NAMALWA (cell line): ENCODE data around the gene ATP7B.
A peak's percentile ranks its signal among the peaks of the same experiment; 100 is the strongest.
"Not testable (repeated sequence)": the region's sequence is repeated elsewhere in the genome, so short reads cannot be mapped to it uniquely, and the experiment has no call there.

Experiments
- DNase-seq: peaks from one replicate; pipeline ENCODE4 v3.0.0-alpha.2; 2015; ENCODE audit warnings: low spot score

The ATP7B gene

DNA sequence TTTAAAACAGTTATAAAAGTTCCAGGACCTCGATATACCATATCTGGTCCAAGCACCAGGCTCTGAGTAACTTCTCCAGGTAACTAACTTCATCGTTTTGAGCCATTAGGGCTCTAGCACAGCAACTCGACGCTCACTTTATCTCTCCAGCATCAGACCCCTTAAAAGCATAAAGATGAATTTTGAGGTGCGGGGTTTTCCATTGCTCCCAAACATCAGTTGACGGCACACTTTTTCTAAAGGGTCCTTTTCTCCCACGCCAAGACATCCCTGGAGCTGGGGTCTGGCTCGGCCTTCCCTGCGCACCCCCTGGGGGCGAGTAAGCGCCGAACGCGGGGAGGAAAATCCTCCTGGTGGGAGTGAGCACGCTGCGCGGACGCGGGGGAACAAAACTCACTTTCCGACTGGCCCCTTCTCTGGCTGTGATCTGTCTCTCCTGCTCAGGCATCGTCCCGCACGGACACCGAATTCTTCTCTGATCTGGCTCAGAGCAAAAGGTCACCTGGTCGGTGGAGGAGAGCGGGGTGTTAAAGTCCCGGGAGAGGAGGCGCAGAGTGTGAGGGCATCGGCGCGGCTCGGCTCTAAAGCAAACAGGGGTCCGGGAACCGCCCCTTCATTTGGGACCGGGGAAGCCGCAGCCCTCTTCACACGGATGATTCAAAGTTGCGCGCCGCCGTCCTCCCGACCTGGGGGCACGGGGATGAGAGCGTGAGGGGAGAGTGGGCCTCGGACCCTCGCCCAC lies at the start of gene ATP7B:
ATP7B (minus strand) TSS at position 561 of the 742 bp plus-strand sequence; CDS start at position 448, 113 bp downstream.
- no peak for DNase-seq

DNA sequence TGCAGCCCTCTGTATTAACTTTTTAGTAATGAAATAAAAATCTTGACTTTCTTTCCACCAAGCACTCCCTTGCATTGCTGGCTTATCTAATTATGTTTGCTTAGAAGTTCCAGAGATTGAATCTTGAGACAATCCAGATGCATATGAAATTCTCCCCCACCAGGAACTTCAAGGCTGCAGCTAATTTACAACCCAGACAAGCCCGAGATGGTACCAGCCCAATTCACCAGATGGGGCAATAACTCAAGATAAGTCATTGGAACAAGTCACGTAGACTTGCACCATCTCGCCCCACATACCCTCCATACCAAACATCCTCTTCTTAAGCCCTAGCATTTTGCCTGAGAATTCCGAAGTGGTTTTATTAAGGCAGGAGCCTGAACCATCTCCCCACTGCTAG lies 42.2 kb upstream of the ATP7B start:
- DNase-seq, result no peak

- DNase-seq, result no peak
Observed at GRCh38 chr13:52051400-52051799, 40.1 kb upstream of the ATP7B start.

GRCh38 chr13:52048516-52048915 lies 37.3 kb upstream of the ATP7B start:
- DNase-seq, result no peak

- no peak for DNase-seq
Observed at GRCh38 chr13:52047463-52047862, 36.2 kb upstream of the ATP7B start.

- DNase-seq, result no peak
Observed at GRCh38 chr13:52043675-52044074, 32.4 kb upstream of the ATP7B start.

- DNase-seq, result no peak
Observed at GRCh38 chr13:52036037-52036436, 24.8 kb upstream of the ATP7B start.

DNA sequence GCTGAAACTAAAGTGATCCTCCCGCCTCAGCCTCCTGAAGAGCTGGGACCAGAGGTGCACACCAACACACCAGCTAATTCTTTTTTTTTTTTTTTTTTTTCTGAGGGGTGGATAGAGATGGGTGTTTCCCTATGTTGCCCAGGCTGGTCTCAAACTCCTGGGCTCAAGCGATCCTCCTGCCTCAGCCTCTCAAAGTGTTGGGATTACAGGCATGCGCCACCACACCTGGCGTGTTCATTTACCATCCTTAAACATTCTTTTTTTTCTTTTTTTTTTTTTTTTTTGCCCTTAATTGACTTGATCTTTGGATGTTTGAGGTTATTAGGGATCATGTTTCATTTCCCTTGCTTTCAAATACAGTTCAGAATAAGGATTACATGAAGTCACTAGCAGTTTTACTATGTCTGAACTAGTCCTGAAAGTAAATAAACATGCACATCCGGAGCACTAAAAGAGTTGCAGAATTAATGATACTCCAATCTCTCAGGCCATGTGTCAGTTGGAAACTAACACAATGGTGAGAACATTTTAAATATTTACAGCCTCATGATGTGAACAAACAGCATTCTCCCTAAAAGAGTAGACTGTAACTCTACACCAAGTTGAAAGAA lies 23.5 kb upstream of the ATP7B start:
- no peak for DNase-seq

DNA sequence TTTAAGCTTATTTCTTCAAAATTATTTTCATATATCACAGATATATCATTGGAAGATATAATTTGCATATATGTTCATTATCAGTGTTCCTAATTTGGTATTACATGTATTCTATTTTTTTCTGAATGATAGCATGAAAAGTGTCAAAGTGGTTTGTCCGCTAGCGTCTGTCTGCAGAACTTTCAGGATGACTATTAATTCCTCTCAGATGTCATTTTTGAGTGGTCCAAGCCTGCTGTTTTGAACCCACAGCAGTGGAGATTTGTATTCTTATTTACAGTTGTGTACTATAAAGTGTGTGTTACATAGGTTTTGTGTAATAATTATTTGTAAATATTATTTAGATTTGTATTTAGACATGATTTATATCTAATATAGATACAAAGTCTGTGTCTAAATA lies 21.8 kb upstream of the ATP7B start:
- DNase-seq, result no peak

DNA sequence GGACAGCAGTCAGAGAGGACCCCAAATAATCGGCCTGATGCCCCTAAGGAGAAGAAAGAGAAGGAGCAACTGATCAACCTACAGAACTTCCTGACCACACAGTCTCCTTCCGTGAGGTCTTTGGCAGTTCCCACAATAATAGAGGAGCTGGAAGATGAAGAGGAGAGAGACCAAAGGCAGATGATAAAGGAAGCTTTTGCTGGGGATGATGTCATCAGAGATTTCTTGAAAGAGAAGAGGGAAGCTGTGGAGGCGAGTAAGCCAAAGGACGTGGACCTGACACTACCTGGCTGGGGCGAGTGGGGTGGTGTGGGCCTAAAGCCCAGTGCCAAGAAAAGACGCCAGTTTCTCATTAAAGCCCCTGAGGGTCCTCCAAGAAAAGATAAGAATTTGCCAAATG lies 19.2 kb upstream of the ATP7B start:
- not testable (repeated sequence) for DNase-seq

DNA sequence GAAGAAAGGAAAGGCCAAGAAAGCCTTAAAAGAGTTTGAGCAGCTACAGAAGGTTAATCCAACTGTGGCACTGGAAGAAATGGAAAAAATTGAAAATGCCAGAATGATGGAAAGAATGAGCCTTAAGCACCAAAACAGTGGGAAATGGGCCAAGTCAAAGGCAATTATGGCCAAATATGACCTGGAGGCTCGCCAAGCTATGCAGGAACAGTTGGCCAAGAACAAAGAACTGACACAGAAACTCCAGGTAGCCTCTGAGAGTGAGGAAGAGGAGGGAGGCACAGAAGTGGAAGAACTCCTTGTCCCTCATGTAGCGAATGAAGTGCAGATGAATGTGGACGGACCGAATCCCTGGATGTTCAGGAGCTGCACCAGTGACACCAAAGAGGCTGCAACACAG lies 18.3 kb upstream of the ATP7B start:
- no peak for DNase-seq

DNA sequence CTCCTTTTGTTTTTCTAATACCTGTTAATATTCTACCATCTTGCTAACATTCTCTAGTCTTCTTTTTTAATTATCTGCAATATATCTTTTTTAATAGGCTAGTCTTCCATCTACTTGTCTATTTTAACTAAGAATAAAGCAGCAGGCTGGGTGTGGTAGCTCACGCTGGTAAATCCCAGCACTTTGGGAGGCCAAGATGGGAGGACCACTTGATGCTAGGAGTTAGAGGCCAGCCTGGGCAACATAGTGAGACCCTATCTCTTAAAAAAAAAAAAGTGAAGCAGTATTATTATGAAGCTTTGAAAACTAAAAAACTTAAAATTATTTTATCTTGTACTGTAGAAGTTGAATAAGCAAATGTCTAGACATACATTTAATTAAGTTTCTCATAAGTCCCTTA lies 16.6 kb upstream of the ATP7B start:
- DNase-seq, result no peak

DNA sequence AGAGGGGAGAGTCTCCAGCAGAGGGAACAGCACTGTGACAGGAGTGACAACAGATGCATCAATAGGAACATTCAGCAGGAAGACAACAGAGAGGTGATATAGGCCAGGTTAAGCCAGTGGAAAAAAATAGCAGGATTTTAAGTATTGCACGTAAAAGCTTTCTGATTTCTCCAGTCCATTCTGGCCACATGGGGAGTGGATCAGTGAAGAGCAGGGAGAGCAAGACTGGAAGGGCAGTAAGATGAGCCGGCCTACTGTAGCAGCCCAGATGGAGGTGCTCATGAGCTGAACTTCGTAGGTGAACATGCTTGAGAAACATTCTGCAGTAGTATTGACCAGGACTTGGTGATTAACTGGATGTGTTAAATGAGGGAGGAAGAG lies 15.0 kb upstream of the ATP7B start:
- DNase-seq, result no peak

DNA sequence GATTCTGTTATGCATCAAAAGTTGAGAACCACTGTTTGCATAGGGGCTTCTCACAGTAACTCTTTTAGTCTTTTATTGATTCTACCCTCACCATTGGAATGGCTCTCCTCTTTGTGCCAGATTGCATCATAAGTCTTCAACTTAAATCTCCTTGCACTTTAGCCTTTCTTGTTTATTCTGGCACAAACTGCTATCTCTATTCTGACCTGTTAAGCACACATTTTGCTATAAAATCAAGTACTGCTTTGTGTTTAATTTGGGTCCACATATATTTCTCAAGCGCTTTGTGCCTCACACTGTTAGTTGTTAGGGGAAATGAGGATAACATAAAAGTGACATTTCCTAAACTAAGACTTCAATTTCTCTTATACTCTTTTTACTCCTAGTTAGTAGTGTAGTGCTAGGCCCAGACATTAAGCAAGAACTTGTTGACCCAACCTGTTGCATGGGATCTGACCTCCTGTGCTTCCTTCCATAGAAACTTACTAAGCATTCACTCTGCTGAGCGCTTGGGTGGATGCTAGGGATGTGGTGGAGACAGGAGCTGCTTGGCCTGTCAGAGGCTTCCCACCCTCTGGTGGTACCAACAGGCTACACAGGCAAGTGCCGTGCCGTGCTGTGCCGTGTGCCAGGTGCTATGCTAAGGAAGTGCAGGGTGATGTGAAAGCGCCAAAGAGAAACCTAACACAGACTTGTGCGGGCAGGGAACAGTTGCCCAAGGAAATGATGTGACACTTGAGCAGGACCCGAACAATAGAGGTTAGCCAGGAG lies 14.4 kb upstream of the ATP7B start:
- no peak for DNase-seq

DNA sequence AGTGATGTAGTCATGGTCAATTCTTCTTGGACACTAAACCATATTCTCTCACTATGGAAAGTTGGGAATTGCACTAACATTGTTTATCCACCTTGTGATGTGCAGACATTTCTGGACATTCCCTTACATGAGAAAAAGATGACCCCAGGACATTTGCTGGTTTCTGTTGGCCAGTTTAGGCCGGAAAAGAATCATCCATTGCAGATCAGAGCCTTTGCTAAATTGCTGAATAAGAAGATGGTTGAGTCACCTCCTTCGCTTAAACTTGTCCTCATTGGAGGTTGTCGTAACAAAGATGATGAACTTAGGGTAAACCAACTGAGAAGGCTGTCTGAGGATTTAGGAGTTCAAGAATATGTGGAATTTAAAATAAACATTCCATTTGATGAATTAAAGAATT lies 13.2 kb upstream of the ATP7B start, which contains the start of gene UTP14C:
UTP14C (plus strand) TSS at position 211 of the 400 bp plus-strand sequence. CDS start 4,114 bp downstream, outside the sequence.
- no peak for DNase-seq

- DNase-seq, result no peak
Observed at GRCh38 chr13:52022356-52022755, 11.1 kb upstream of the ATP7B start.

GRCh38 chr13:52020191-52020590 lies 8.9 kb upstream of the ATP7B start:
- no peak for DNase-seq

- no peak for DNase-seq
Observed at GRCh38 chr13:52016296-52016695, 5.0 kb upstream of the ATP7B start.

DNA sequence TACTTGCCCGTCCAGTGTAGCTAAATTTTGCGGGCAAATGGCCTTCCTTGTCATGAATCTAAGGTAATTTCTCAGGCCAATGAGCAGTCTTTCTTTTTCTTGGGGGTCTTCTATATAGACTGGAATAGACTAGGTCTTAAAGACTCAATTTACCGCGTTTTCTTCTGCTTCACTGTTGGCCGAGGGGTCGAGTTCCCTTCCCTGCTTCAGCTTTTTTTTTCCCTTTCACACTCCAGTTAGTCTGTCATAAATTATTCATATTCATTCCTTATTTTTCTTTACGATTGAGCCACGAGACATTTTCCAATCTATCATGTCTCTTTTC lies 1.2 kb upstream of the ATP7B start:
- no peak for DNase-seq

- DNase-seq, result peak; percentile 99
Observed at GRCh38 chr13:52011632-52012511, 622 bp upstream of the ATP7B start, which contains the start of gene ALG11. ALG11 (plus strand) TSS chr13:52012398; CDS start chr13:52012419, 21 bp downstream.

- no peak for DNase-seq
Observed at GRCh38 chr13:52009946-52010345, 1.3 kb downstream of the ATP7B start.
